CD4-positive, alpha-beta T cell treated with Interleukin-6 at 100 ng/mL for 8 hours (primary cell): ENCODE measurements around the gene LDOC1.
"Not testable (repeated sequence)": the region's sequence is repeated elsewhere in the genome, so short reads cannot be mapped to it uniquely, and the experiment has no call there.

Experiments
- DNase-seq: peaks from one replicate; pipeline ENCODE4 v3.0.0-alpha.2; 2020; ENCODE audit warnings: mixed read lengths, low spot score

The LDOC1 gene

GRCh38 chrX:141176586-141177451, at the start of gene LDOC1:
TSS of gene LDOC1 (minus strand) at chrX:141177129. CDS start at chrX:141177021, 108 bp downstream.
- peak; percentile 76 for DNase-seq

DNA sequence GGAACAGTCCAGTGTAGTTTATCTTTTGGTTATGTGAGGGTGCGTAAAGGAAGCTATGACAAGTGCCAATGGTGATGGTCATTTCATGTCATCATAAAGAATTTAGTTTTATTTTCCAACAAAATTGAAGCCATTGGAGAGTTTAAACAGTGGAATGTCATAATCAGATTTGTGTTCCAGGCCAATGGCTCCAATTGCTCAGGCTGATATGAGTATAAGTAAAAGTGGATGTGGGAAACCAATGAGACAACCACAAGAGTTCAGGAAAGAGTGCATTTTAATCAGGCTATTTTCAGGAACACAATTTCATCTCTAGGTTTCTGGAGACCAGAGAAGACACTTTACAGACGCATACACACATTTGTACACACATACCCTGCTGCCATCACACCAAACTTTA, 44.7 kb upstream of the LDOC1 start:
- DNase-seq: no peak

- no peak for DNase-seq
Measured at GRCh38 chrX:141220342-141221008, 43.5 kb upstream of the LDOC1 start.

DNA sequence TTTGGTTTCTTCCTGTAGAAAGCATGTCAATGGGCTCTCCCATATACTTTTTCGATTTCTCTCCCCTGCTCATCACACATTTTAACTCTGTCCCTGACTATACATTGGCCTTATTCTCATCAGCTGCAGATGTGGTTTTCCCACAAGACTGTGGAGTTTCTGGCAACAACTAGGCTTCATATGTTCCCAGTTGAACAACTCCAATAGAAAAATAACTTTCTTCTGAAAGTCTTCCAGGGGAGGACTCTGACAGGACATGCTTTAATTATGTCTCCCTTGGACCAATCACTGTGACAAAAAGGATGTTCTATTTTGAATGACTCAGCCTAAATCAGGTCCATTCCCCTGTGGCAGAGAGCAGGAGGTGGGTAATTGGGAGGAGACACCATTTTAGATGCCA, 37.3 kb upstream of the LDOC1 start:
- no peak for DNase-seq

DNA sequence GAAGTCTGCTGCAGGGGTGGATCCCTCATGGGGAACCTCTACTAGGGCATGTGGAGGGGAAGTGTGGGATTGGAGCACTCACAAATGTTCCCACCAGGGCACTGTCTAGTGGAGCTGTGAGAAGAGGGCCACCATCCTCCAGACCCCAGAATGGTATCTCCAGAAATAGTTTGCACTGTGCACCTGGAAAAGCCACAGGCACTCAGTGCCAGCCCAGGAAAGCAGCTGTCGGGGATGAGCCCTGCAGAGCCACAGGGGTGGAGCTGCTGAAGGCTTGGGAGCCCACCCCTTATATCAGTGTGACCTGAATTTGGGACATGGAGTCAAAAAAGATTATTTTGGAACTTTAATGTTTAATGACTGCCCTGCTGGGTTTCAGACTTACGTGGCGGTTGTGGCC, 25.0 kb upstream of the LDOC1 start:
- DNase-seq: no peak

GRCh38 chrX:141188573-141188972, 11.6 kb upstream of the LDOC1 start:
- DNase-seq: not testable (repeated sequence)

DNA sequence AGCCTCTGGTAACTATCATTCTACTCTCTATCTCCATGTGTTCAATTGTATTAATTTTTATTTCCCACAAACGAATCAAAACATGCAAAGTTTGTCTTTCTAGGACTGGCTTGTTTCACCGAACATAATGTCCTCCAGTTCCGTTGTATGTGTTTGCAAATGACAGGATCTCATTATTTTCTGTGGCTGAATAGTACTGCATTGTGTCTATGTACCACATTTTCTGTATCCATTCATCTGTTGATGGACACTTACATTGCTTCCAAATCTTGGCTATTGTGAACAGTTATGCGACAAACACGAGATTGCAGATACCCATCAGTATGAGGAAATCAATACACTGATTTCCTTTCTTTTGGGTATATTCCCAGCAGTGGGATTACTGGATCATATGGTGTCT, 8.4 kb upstream of the LDOC1 start:
- no peak for DNase-seq

- DNase-seq: no peak
Measured at GRCh38 chrX:141183000-141183399, 6.1 kb upstream of the LDOC1 start.

DNA sequence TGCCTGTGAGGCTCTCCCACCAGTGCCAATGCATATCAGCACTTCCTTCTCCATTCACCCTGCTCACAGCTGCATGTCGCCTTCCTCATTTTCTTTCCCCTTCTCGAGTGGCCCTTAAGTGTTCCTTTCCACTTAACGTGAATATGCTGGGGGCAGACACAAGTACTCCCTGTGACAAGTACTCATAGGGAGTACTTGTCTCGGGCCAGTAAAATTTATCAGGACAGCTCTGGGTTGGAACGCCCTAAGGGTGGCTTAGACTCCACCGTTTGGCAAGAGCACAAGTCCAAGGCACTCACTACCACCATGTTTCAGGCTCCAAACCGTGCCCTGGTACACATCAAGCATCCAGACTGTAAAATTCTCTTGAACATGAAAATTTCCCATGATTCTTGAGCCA, 3.9 kb upstream of the LDOC1 start:
- DNase-seq: no peak

DNA sequence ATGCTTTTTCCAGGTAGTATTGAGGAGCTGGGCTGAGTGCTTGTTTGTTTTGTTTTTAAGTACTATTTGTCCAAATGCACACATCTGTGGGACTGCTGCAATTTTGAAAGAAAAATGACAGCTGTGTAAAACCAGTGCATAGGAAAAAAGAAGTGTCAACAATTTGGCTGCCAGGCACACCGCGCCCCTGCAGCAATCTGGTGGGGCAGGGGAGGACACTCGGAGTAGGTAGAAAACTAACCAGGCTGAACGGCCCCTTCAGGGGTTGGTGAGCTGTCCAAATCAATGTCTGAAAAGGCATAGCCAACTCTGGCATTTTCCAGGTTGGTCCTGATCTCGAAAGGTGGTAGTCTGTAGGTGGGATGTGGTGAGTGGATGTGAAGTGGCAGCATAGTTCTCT, 1.1 kb downstream of the LDOC1 start:
- no peak for DNase-seq

GRCh38 chrX:141164406-141164805, 12.5 kb downstream of the LDOC1 start:
- DNase-seq: no peak

GRCh38 chrX:141158084-141158483, 18.8 kb downstream of the LDOC1 start:
- no peak for DNase-seq

DNA sequence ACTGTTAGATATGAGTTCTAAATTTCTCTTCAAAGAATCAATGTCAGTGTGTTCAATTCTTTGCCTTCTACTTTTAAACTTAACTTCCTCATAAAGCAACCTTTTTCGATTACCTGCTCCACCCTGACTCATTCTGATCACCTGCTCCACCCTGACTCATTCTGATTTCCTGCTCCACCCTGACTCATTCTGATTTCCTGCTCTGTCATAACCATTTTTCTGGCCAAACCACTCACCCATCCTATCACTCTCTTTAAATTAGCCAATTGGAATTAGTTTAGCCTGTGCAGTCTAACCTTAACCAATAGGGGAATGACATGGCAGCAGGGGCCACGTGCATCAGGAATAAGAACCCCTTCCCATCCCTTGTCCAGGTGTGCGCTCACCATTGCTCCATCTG, 21.7 kb downstream of the LDOC1 start:
- DNase-seq: not testable (repeated sequence)

GRCh38 chrX:141142946-141143345, 34.0 kb downstream of the LDOC1 start:
- no peak for DNase-seq

- no peak for DNase-seq
Measured at GRCh38 chrX:141133272-141133671, 43.7 kb downstream of the LDOC1 start.

DNA sequence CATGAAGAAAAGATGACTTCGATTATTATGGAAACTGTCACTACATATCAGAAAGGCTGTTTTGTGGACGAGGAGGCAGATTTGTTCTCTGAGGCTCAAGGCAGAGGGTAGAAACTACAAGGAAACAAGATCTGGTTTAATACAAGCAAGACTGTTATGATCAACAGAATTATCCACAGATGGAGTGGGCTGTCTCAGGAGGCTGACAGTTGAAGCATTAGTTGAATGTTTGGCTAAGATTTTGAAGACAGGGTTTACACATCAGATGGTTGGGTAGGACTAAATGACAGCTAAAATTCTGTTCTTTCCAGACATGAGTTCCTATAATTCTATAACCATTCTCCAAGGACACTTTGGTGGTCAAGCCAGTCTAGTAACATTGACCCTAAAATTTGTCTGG, 49.8 kb downstream of the LDOC1 start:
- DNase-seq: no peak
